GM12872 (cell line): ENCODE results near the gene PARVB.

Experiments
- TF ChIP-seq, protein P1 (sequence below): IDR thresholded peaks from 3 replicates; pipeline ENCODE4 v1.5.1; 2011; ENCODE audit warnings: low read depth, mild to moderate bottlenecking, low read length, moderate library complexity; ENCODE audit not compliant: insufficient read depth

PARVB gene

DNA sequence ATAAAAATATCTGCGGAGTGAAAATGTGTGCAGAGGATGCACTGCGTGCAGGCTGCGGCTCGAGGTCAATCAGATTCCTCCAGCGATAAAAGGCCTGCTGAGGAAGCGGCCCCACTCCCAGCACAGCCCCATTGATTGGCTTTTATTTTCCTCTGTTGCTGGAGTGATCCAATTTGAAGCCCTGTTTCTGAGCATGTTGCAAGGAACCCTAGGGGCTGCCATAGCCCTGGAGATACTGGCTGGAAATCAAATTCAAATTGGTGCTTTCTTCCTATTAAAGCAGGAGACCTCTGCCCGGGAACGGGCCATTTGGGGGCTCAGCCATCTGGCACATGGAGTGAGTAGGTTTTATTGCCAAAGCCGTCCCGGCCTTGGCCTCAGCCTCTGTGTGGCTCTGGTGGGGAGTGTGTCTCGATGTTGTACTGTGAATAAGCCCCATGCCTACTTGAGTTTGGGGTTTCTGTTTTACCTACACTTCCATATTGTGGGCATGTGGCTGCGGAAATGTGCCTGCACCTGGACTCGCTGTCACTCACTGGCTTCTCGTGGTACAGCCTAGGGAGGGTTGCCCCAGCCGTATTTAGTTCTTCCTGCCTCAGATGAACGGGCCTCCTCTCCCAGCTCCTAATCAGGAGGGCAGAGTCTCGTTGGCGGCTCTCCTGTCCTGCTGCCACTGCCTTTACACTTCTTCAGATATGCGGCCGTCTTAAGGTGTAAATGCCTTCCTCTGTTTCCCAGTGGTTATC is 25.6 kb downstream of the PARVB start:
- TF ChIP-seq, protein P1, sequence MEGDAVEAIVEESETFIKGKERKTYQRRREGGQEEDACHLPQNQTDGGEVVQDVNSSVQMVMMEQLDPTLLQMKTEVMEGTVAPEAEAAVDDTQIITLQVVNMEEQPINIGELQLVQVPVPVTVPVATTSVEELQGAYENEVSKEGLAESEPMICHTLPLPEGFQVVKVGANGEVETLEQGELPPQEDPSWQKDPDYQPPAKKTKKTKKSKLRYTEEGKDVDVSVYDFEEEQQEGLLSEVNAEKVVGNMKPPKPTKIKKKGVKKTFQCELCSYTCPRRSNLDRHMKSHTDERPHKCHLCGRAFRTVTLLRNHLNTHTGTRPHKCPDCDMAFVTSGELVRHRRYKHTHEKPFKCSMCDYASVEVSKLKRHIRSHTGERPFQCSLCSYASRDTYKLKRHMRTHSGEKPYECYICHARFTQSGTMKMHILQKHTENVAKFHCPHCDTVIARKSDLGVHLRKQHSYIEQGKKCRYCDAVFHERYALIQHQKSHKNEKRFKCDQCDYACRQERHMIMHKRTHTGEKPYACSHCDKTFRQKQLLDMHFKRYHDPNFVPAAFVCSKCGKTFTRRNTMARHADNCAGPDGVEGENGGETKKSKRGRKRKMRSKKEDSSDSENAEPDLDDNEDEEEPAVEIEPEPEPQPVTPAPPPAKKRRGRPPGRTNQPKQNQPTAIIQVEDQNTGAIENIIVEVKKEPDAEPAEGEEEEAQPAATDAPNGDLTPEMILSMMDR, result no peak

DNA sequence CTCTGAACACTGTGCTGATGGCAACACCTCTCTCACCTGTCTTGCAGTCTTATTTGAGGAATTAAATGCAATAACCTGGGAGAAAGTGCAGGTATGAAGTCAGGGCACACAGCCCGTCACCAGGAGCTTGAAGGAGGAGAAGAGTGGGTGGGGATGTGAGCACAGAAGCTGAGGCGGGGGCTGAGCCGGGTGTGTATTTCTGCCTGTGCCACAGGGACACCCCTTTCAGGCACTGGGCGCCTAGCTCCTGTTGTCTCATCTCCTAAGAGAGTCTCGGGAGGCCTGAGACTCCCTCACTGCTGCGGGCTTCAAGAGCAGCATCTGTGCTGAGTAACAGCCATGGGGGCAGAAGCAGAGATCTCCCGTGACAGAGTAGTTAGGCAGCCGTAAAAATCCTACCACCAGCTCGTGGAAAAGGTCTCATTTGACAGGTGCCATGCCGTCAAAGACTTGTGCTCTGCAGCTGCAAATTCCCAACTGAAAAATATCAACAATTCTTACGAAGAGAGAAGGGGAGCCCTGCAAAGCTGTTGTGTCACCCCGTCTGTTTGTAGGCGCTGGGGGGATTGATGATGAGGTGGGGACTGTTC is 26.8 kb downstream of the PARVB start:
- TF ChIP-seq, protein P1, result no peak

DNA sequence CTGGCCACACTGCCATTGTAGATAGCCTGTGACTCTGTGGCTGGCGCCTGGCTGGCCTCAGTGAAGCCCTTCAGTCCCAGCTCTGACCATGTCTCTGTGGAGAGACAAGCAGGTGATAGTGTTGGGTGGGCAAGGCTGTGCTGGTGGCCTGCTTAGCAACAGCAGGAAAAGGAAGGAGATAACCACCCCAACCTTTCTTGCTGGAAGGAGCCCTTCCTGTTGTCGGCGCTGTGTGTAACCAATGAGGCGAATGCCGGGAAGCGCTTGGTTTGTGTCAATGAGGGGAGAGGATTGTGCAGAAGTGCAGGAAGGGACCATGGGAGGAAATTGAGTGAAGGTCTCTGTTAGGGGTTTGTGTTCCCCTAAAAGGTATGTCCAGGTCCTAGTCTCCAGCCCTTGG is 27.3 kb downstream of the PARVB start:
- TF ChIP-seq, protein P1, result no peak

DNA sequence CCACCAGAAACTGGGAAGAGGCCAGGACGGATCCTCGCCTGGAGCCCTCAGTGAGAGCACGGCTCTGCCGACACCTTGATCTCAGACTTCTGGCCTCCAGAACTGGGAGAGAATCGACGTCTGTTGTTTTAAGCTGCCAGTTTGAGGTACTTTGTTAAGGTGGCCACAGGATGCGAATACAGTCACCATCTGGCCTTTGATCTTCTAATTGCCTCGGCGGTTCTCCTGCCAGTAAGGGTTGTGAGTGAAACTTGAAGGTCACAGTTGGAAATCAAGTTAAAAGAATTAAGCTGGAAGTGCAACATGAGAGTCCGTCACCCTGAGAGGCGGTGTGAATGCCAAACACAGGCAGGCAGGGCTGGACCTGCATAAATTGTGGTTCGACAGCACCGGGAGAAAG is 27.9 kb downstream of the PARVB start:
- TF ChIP-seq, protein P1, result no peak

DNA sequence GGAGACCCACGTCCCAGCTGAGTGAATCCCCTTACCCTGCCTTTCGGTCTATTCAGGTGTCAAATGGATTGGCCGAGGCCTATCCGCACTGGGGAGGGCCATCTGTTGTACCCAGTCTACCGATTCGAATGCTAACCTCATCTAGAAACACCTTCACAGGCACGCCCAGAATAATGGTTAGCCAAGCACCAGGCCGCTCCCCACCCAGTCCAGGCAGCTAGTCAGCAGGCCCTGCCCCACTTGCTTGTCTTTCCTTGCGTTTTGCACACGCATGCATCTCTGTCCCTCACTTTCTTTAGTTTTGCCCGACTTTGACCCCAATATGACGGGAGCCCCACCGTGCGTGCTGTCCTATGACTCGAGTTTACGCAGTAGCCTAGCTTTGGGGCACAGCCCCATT is 31.7 kb downstream of the PARVB start:
- TF ChIP-seq, protein P1, result no peak

DNA sequence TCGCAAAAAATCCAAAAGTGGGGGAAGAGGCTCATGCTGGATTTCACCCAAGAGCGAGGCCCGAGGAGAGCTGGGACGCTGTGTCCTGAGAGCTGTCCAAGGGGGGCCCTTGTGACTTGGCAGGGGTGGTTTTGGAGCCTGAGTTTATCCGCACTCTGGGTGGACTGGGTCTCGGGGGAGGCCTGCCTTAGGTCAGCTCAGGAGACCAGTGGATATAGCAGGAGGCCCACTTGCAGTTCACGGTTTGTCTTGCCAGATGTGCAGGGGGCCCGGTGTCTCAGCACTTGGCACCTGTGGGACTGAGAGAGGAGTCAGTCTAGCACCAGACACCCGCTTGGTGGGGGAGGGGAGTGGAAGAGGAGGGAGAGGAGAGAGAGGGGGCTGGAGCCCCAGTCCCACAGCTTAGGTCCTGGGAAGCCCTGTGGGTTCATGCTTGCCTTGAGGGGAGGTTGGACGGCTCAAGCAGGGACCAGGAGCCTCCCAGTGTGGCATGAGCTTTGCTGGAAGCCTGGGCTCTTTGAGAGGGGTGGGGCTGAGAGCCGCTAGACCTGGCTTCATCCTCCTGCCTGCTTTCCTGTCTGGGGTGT is 33.4 kb downstream of the PARVB start:
- TF ChIP-seq, protein P1, result no peak

DNA sequence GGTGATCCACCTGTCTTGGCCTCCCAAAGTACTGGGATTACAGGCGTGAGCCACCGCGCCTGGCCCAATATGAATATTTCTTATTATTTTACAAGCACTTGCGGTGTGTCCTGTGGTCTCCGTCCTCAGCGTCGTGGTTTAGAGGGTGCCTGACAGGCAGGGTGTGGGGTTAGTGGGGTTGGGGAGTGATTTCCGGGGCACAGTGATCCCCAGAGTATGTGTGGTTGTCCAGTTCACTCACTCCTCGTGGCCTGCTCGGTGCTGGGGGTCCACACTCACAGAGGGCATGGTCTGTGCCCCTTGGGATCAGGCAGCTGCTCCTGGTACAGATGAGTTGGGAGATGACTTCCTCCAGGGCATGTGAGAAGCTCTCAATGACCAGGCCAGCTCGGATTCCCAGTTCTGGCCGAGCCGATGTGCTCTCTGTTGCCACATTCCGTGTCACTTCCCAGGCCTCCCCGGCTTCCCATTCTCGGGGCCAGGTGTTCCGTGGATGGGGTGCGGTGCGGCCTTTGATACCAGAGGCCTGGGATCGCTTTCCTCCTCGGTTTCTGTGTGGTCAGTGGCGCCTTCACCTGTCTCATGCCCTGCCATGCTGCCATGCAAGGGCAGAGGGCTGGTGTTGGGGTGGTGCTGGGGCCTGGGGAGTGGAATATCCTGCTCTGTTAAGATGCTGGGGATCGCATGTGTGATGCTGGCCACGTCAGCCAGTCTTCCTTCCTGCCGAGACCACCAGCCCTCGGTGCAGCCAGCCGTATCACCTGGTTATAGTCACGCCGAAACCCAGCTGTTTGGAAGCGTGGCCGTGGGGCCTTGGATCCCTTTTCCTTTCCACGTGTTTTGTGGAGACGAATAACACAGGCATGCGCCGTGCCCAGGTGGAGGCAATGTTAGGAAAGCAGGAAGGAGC is 39.6 kb downstream of the PARVB start:
- TF ChIP-seq, protein P1, result no peak
